GM21447 (cell line): ENCODE results near the gene GADL1.

ENCODE experiments used
- ATAC-seq: cut with Tn5 transposase; IDR thresholded peaks from one replicate; pipeline ENCODE4 v1.9.1; 2021; ENCODE audit not compliant: unreplicated experiment

GADL1 gene

GRCh38 chr3:30894521-30895251, at the start of gene GADL1:
TSS of gene GADL1 (minus strand) at chr3:30894661. CDS start at chr3:30894614, 47 bp downstream.
- ATAC-seq = no peak

- no peak for ATAC-seq
Observed at GRCh38 chr3:30944124-30944523, 49.7 kb upstream of the GADL1 start.

- ATAC-seq = no peak
Observed at GRCh38 chr3:30943206-30943605, 48.7 kb upstream of the GADL1 start.

GRCh38 chr3:30941342-30941741, 46.9 kb upstream of the GADL1 start:
- no peak for ATAC-seq

- ATAC-seq = no peak
Observed at GRCh38 chr3:30940740-30941139, 46.3 kb upstream of the GADL1 start.

- no peak for ATAC-seq
Observed at GRCh38 chr3:30934208-30934550, 39.7 kb upstream of the GADL1 start.

GRCh38 chr3:30933478-30934207, 39.2 kb upstream of the GADL1 start:
- no peak for ATAC-seq

GRCh38 chr3:30932513-30933098, 38.1 kb upstream of the GADL1 start:
- ATAC-seq = no peak

GRCh38 chr3:30924763-30925162, 30.3 kb upstream of the GADL1 start:
- ATAC-seq = no peak

GRCh38 chr3:30919564-30919963, 25.1 kb upstream of the GADL1 start:
- no peak for ATAC-seq

- no peak for ATAC-seq
Observed at GRCh38 chr3:30918761-30919160, 24.3 kb upstream of the GADL1 start.

- no peak for ATAC-seq
Observed at GRCh38 chr3:30915782-30916181, 21.3 kb upstream of the GADL1 start.

GRCh38 chr3:30914696-30915095, 20.2 kb upstream of the GADL1 start:
- no peak for ATAC-seq

GRCh38 chr3:30913176-30913575, 18.7 kb upstream of the GADL1 start:
- ATAC-seq = no peak

GRCh38 chr3:30912301-30912700, 17.8 kb upstream of the GADL1 start:
- ATAC-seq = no peak

GRCh38 chr3:30908456-30909037, 14.1 kb upstream of the GADL1 start:
- ATAC-seq = no peak

- ATAC-seq = no peak
Observed at GRCh38 chr3:30904996-30905395, 10.5 kb upstream of the GADL1 start.

GRCh38 chr3:30895329-30895728, 868 bp upstream of the GADL1 start:
- no peak for ATAC-seq

- no peak for ATAC-seq
Observed at GRCh38 chr3:30893678-30894325, 659 bp downstream of the GADL1 start.

- no peak for ATAC-seq
Observed at GRCh38 chr3:30890907-30891306, 3.6 kb downstream of the GADL1 start.

- no peak for ATAC-seq
Observed at GRCh38 chr3:30886888-30887287, 7.6 kb downstream of the GADL1 start.
